Endometrium (tissue), 2 donors: Measurements from ENCODE around the gene F8.
"Not testable (repeated sequence)": the region's sequence is repeated elsewhere in the genome, so short reads cannot be mapped to it uniquely, and the experiment has no call there.

Experiments
- FAIRE-seq: peaks from 2 replicates; lab custom pipeline; 2012; peaks lifted over from hg19 to GRCh38; lab: Jason Lieb, UNC
- donor health status: control.
- donor health status: control.

The F8 gene

GRCh38 chrX:155028877-155029291, 6.4 kb upstream of the F8 start:
- no peak for FAIRE-seq

GRCh38 chrX:155028129-155028528, 5.6 kb upstream of the F8 start:
- no peak for FAIRE-seq

GRCh38 chrX:155027509-155028066, 5.1 kb upstream of the F8 start:
- FAIRE-seq: no peak

- no peak for FAIRE-seq
These were observed 4.4 kb upstream of the F8 start, which contains the start of gene FUNDC2 for GRCh38 chrX:155026727-155027508. Gene FUNDC2, plus strand, starts transcription at chrX:155026844. Its CDS starts 95 bp downstream, at chrX:155026939.

GRCh38 chrX:155026420-155026726, 3.9 kb upstream of the F8 start:
- FAIRE-seq: no peak

GRCh38 chrX:155023907-155024833, 1.6 kb upstream of the F8 start:
- FAIRE-seq: no peak

GRCh38 chrX:155020591-155020990, 1.9 kb downstream of the F8 start:
- FAIRE-seq: no peak

GRCh38 chrX:155009994-155010472, 12.5 kb downstream of the F8 start:
- no peak for FAIRE-seq

- not testable (repeated sequence) for FAIRE-seq
These were observed 13.9 kb downstream of the F8 start for GRCh38 chrX:155008578-155008977.

GRCh38 chrX:155006913-155007671, 15.4 kb downstream of the F8 start:
- not testable (repeated sequence) for FAIRE-seq

- not testable (repeated sequence) for FAIRE-seq
These were observed 16.1 kb downstream of the F8 start for GRCh38 chrX:155006379-155006778.

- no peak for FAIRE-seq
These were observed 17.3 kb downstream of the F8 start for GRCh38 chrX:155005190-155005589.

- no peak for FAIRE-seq
These were observed 20.6 kb downstream of the F8 start for GRCh38 chrX:155001873-155002272.

- no peak for FAIRE-seq
These were observed 21.7 kb downstream of the F8 start for GRCh38 chrX:155000841-155001240.

- FAIRE-seq: no peak
These were observed 24.2 kb downstream of the F8 start for GRCh38 chrX:154998204-154998880.

- no peak for FAIRE-seq
These were observed 31.0 kb downstream of the F8 start for GRCh38 chrX:154991476-154991875.

GRCh38 chrX:154991039-154991438, 31.5 kb downstream of the F8 start:
- FAIRE-seq: no peak

GRCh38 chrX:154990496-154990895, 32.0 kb downstream of the F8 start:
- FAIRE-seq: no peak

GRCh38 chrX:154988719-154989118, 33.8 kb downstream of the F8 start:
- FAIRE-seq: no peak

- FAIRE-seq: no peak
These were observed 34.6 kb downstream of the F8 start for GRCh38 chrX:154987940-154988339.

- FAIRE-seq: no peak
These were observed 35.5 kb downstream of the F8 start for GRCh38 chrX:154986826-154987575.
